Upper lobe of right lung (tissue), 1 donor: ENCODE results near the gene CENPA. TPM values are rescaled to one million over a fixed set of nuclear protein-coding genes. Genes with fewer than 3 reads are reported as not detected.

Experiments used
- ATAC-seq: fragments of 200-7000 bp; cut with Tn5 transposase; one replicate; pipeline ENCODE4 v1.9.1; 2020; ENCODE audit warnings: mild to moderate bottlenecking, moderate library complexity
- DNase-seq: peaks from one replicate; pipeline ENCODE4 v3.0.0-alpha.2; 2020
- H3K27ac ChIP-seq: fragments of 200-600 bp; one replicate; pipeline ENCODE4 v1.8.0; 2022
- H3K27me3 ChIP-seq: fragments of 200-600 bp; one replicate; pipeline ENCODE4 v1.8.0; 2022; ENCODE audit warnings: mild to moderate bottlenecking
- H3K36me3 ChIP-seq: fragments of 200-600 bp; one replicate; pipeline ENCODE4 v1.8.0; 2022
- H3K4me1 ChIP-seq: fragments of 200-600 bp; one replicate; pipeline ENCODE4 v1.8.0; 2022
- H3K4me3 ChIP-seq: fragments of 200-600 bp; one replicate; pipeline ENCODE4 v1.8.0; 2022; ENCODE audit warnings: mild to moderate bottlenecking
- H3K9me3 ChIP-seq: fragments of 200-600 bp; one replicate; pipeline ENCODE4 v1.8.0; 2022
- intact Hi-C: fragments of 100-400 bp; cut with DNase I; formaldehyde crosslinking; loops from one replicate; pipeline ENCODE4 v1.11.0; 2022
- total RNA-seq: library from RNA; stranded (reverse); fragmentation: NEBNext Ultra II Directional; extraction: Animal tissue kit (Norgen Biotek cat#: 25700); gene quantifications from one replicate; pipeline ENCODE4 v1.2.1, GENCODE V29; 2021
- TF ChIP-seq, protein P1 (sequence below): fragments of 200-600 bp; IDR thresholded peaks from one replicate; pipeline ENCODE4 v1.8.0; 2022; ENCODE audit warnings: antibody characterized with exemption
- donor health status: DM: no; HTN: yes; CAD: no; lungs with severe emphysema.

Gene CENPA
- total RNA-seq, 1 donor from 2014 or later = 0.78 TPM

DNA sequence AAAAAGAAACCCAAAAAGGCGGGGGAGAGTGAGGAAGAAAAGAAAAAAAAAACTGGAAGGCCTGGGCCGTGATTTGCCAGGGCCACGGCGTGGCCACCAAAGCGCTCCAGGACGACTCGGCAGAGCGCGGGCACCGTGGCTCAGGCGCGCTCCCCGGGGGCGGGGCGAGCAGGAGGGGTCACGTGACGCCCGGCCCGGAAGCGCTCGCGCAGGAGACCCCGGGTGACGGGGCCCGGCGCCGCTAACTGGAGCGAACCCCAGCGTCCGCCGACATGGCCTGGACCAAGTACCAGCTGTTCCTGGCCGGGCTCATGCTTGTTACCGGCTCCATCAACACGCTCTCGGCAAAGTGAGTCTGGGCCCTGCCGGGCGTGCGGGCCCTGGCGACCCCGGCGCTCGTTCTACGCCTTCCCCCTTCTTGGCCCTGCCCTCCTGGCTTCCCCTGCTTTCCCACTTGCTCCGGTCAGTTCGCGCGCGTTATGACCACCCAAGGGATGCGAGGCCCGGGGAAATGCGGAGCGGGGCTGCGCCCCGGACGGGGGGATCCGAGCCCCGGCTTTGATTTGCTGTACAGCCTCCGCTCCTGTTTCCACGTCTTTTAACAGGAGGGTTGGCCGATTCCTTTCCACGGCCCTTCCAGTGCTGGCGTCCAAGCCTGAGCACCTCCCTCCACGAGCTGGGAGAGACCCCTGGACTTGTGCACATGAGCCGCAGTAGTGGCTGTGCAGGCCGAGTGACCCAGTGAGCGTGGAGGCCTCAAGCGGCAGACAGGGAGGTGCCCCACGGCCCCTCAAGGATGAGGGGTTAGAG, 21.6 kb upstream of the CENPA start, which contains the start of gene SLC35F6:
Gene SLC35F6, plus strand, starts transcription at position 207 of the 810 bp plus-strand sequence. Its CDS starts 66 bp downstream, at position 273.
- TF ChIP-seq, protein P1, sequence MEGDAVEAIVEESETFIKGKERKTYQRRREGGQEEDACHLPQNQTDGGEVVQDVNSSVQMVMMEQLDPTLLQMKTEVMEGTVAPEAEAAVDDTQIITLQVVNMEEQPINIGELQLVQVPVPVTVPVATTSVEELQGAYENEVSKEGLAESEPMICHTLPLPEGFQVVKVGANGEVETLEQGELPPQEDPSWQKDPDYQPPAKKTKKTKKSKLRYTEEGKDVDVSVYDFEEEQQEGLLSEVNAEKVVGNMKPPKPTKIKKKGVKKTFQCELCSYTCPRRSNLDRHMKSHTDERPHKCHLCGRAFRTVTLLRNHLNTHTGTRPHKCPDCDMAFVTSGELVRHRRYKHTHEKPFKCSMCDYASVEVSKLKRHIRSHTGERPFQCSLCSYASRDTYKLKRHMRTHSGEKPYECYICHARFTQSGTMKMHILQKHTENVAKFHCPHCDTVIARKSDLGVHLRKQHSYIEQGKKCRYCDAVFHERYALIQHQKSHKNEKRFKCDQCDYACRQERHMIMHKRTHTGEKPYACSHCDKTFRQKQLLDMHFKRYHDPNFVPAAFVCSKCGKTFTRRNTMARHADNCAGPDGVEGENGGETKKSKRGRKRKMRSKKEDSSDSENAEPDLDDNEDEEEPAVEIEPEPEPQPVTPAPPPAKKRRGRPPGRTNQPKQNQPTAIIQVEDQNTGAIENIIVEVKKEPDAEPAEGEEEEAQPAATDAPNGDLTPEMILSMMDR = no peak
- peak; percentile 92 for DNase-seq
- Histone ChIP-seq H3K9me3 (no peaks in the 10 kb centered on the region), H3K27ac (peak within 1 kb of the TSS; percentile 95), H3K36me3 (no peaks in the 10 kb centered on the region), H3K27me3 (no peaks in the 10 kb centered on the region), H3K4me3 (peak within 1 kb of the TSS; percentile 95), H3K4me1 (peaks cover 36% of the 10 kb centered on the region)
- ATAC-seq = peak; percentile 96
- intact Hi-C loops = no loop called here

DNA sequence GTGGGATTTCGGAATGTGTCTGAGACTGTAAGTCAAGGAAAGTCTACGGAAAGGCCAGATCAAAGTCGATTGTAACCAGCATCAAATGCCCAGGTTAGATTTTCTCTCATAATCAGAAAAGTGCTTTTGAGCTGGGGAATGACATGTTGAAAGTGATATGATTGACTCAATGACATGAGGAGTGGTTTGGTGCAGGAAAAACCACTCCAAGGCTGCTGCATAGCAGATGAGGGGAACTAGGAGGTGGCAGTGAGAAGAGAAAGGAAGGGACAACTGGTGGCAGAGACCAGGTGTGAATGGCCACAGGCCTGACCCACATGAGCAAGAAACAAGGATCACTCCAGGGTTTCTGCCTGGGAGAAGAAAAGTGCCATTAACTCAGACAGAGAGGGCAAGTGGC, 20.9 kb upstream of the CENPA start:
- Histone ChIP-seq H3K4me1 (peaks cover 43% of the 10 kb centered on the region), H3K27me3 (no peaks in the 10 kb centered on the region), H3K9me3 (no peaks in the 10 kb centered on the region), H3K36me3 (no peaks in the 10 kb centered on the region), H3K4me3 (peak overlapping the region; percentile 95), H3K27ac (peak overlapping the region; percentile 95)
- TF ChIP-seq, protein P1 = no peak
- DNase-seq = no peak
- intact Hi-C loops = no loop called here
- ATAC-seq = no peak

DNA sequence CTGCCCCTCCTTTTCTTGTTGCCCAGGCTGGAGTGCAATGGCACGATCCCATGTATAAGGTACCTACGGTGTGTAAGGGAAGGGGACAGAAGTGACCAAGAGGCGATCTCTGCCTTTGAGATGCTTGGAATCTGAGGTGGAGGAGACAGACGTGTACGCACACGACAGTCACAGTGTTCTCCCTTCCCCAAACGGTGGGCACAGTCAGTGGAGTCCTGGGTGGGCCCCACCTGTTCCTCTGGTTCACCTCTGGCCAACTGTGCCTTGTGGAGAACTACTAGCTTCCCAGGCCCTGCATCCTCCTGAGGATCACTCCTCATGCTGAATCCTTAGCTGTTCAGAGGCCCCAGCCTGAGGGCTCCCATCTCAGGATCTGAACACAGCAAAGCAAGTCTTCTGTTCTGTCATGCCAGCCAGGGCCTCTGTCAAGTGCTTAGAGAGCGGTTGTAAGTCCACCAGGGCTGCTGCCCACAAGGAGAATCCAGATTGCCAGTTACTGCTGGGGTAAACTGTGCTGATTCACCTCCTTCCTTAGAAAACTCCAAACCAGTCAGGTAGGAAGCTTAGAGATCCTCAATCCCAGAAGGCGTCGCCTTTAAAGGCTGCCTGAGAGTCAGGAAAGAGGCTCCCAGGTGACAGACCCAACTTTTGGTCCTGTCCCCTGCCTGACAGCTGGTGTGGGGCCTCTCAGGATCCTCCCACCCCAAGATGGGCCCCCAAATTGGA, 20.2 kb upstream of the CENPA start:
- ATAC-seq (no peak), DNase-seq (no peak)
- peak overlapping the region; percentile 95 for H3K4me3 ChIP-seq
- H3K4me1 ChIP-seq = peaks cover 48% of the 10 kb centered on the region
- TF ChIP-seq, protein P1 = no peak
- H3K27me3 ChIP-seq = no peaks in the 10 kb centered on the region
- no peak overlapping the region for H3K27ac ChIP-seq
- no peaks in the 10 kb centered on the region for H3K9me3 ChIP-seq
- intact Hi-C loops = no loop called here
- no peaks in the 10 kb centered on the region for H3K36me3 ChIP-seq

DNA sequence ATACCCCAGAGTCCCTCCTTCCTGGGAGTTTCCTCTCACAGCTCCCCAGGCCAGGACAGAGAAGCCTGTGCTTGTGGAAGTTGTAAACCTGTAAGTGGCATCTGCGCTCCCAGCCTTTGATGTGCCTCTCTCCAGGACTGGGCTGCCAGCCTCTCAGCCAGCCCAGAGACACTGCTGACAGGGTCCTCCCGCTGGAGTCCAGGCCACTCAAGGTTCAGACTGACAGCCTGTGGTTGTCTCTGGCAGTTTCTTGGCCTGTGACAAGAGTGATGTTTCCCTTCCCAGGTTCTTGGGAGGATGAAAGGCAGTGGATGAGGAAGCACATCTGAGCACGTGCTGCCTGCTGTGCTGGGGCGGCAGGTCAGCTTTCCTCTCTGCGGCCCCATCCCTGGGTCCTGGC, 18.7 kb upstream of the CENPA start:
- TF ChIP-seq, protein P1 = no peak
- Histone ChIP-seq H3K9me3 (no peaks in the 10 kb centered on the region), H3K4me1 (peaks cover 63% of the 10 kb centered on the region), H3K27me3 (no peaks in the 10 kb centered on the region), H3K27ac (peak overlapping the region; percentile 11), H3K4me3 (no peak overlapping the region), H3K36me3 (no peaks in the 10 kb centered on the region)
- ATAC-seq (no peak), DNase-seq (no peak)
- intact Hi-C loops = no loop called here

DNA sequence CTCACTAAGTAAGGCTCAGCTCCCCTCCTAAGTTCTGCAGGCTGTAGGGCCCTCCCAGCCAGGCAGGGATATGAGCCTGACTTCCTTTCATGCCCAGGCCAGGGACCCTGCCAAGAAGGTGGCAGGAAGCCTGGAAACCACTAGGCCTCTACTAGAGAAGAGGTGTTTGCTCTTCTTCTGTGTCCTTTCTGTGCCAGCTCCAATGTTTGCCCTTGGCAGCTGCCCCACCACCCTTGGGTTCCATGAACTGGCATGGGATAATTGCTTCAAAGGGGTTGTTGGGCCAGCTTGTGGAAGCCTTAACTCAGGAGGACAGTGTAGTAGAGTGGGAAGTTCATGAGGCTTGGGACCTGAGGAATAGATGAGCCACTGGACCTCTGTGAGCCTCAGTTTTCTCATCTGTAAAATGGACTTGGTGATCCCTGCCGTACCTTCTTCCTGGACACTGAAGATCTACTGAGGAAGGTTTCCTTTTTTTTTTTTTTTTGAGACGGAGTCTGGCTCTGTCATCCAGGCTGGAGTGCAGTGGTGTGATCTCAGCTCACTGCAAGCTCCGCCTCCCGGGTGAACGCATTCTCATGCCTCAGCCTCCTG, 17.9 kb upstream of the CENPA start:
- DNase-seq = no peak

More for the DNA sequence above, 17.9 kb upstream of the CENPA start:
- TF ChIP-seq, protein P1 = no peak
- ATAC-seq = no peak
- H3K27me3 ChIP-seq = no peaks in the 10 kb centered on the region
- no peaks in the 10 kb centered on the region for H3K9me3 ChIP-seq
- H3K4me1 ChIP-seq = peaks cover 71% of the 10 kb centered on the region
- intact Hi-C loops = no loop called here
- no peak overlapping the region for H3K27ac ChIP-seq
- H3K36me3 ChIP-seq = no peaks in the 10 kb centered on the region
- H3K4me3 ChIP-seq = no peak overlapping the region
